Ovary (tissue), 9 donors: Measurements from ENCODE around the gene ITGAD. TPM values are rescaled to one million over a fixed set of nuclear protein-coding genes. Genes with fewer than 3 reads are reported as not detected.
"Not testable (repeated sequence)": the region's sequence is repeated elsewhere in the genome, so short reads cannot be mapped to it uniquely, and the experiment has no call there.

ENCODE experiments used
- DNase-seq, 5 donors: peaks; one replicate each; pipeline ENCODE4 v3.0.0-alpha.2; 2019 to 2020
- H3K27ac ChIP-seq, 2 donors: fragments of 200-600 bp; one replicate each; pipeline versions ENCODE4 v1.5.1 to v1.8.0; 2019 to 2022
- H3K27me3 ChIP-seq: fragments of 200-600 bp; one replicate; pipeline ENCODE4 v1.8.0; 2022
- H3K36me3 ChIP-seq: fragments of 200-600 bp; sonication (generic); one replicate; pipeline ENCODE4 v1.5.1; 2019
- H3K4me1 ChIP-seq: one replicate; pipeline ENCODE4 v1.8.1; 2013; ENCODE audit warnings: mild to moderate bottlenecking, moderate library complexity; ENCODE audit not compliant: insufficient read depth
- H3K4me3 ChIP-seq: fragments of 200-600 bp; sonication (generic); one replicate; pipeline ENCODE4 v1.5.1; 2017
- H3K9me3 ChIP-seq, 2 donors: fragments of 200-600 bp in 1 of 2; sonication (generic) in 1 of 2; one replicate each; pipeline versions ENCODE4 v1.5.1 to v1.8.1; 2013 to 2019; ENCODE audit warnings: mild to moderate bottlenecking in 1 of 2, moderate library complexity in 1 of 2
- CTCF ChIP-seq, 3 donors: fragments of 450-650 bp in 2 of 3; fragments of 200-600 bp in 1 of 3; IDR thresholded peaks; one replicate each; pipeline versions ENCODE4 v1.5.1 to v1.8.0; 2016 to 2022; ENCODE audit warnings: antibody characterized with exemption in 3 of 3, mild to moderate bottlenecking in 1 of 3
- EP300 ChIP-seq: sonication (generic); formaldehyde crosslinking; IDR thresholded peaks from one replicate; pipeline ENCODE4 v1.6.1; 2017; ENCODE audit warnings: antibody characterized with exemption
- POLR2A ChIP-seq: fragments of 450-650 bp; IDR thresholded peaks from one replicate; pipeline ENCODE4 v1.6.1; 2017; ENCODE audit warnings: antibody characterized with exemption, mild to moderate bottlenecking, moderate library complexity
- WGBS, 3 donors: extraction: QIAGEN DNeasy Blood & Tissue Kit in 1 of 3; methylation state at CpG; one replicate each; pipeline versions ENCODE4 v1.1.5 to v1.1.7; 2013 to 2017; 5-methylcytosine and 5-hydroxymethylcytosine counted together
- intact Hi-C, 4 donors: fragments of 100-400 bp; cut with DNase I; formaldehyde crosslinking; loops; one replicate each; pipeline versions ENCODE4 v1.11.0 to v1.15.1; 2022 to 2023
- polyA plus RNA-seq, 2 donors: library from polyadenylated mRNA; stranded (reverse); fragments of 200-250 nt in 1 of 2; fragments of 350-450 nt in 1 of 2; fragmentation: Illumina TruSeq in 1 of 2; extraction: RNeasy Lipid Tissue Mini Kit (QIAGEN cat#74804) in 1 of 2; gene quantifications; one replicate each; pipeline ENCODE4 v1.2.3, GENCODE V29; 2013 to 2014
- total RNA-seq, 7 donors: library from RNA; depleted of rRNA in 2 of 7; stranded (reverse); fragments of >200 nt in 2 of 7; fragmentation: NEBNext Ultra II Directional in 3 of 7; extraction: Animal tissue kit (Norgen Biotek cat#: 25700) in 3 of 7; gene quantifications; one replicate each; pipeline versions ENCODE4 v1.1.0 to v1.2.4, GENCODE V29; 2016 to 2023
- donor health status: DM: no; HTN: no; CAD: no; lungs with moderate emphysema.
- donor health status: DM: no; HTN: no; CAD: no.
- donor health status: Bipolar disorder and iron deficiency.
- donor health status: DM: yes; HTN: yes; CAD: no.
- donor health status: DM: no; HTN: no; CAD: no.
- donor health status: DM: yes; HTN: yes; CAD: no.

The ITGAD gene
- total and polyA plus RNA-seq, 9 donors = 0.05 to 2.7 (median 0.13) TPM; not detected in 5

GRCh38 chr16:31413381-31413780 lies 20.2 kb downstream of the ITGAD start:
- Histone ChIP-seq H3K4me3 (no peak overlapping the region), H3K36me3 (no peaks in the 10 kb centered on the region), H3K4me1 (no peaks in the 10 kb centered on the region), H3K27ac (no peak overlapping the region), H3K27me3 (no peaks in the 10 kb centered on the region), H3K9me3 (no peaks in the 10 kb centered on the region)
- DNase-seq = no peak
- TF ChIP-seq EP300 = no peak
- TF ChIP-seq POLR2A = no peak
- no peak for TF ChIP-seq CTCF (IDR thresholded peaks at IDR 0.05)
- intact Hi-C loops = no loop called here
- WGBS, 3 donors = 78 to 84% (median 82%) methylated on average over 5 of the region's 5 CpGs

- H3K4me1 ChIP-seq = no peaks in the 10 kb centered on the region
- intact Hi-C loops = no loop called here
- no peak for TF ChIP-seq EP300
- no peak for DNase-seq
- H3K27me3 ChIP-seq = no peaks in the 10 kb centered on the region
- H3K4me3 ChIP-seq = no peak overlapping the region
- no peaks in the 10 kb centered on the region for H3K36me3 ChIP-seq
- no peaks in the 10 kb centered on the region for H3K9me3 ChIP-seq
- WGBS, 3 donors = 71 to 84% (median 73%) methylated on average over 4 of the region's 4 CpGs
- H3K27ac ChIP-seq = no peak overlapping the region
Measured at GRCh38 chr16:31413943-31414342, 20.8 kb downstream of the ITGAD start.

GRCh38 chr16:31414706-31415105 lies 21.6 kb downstream of the ITGAD start:
- Histone ChIP-seq H3K27me3 (no peaks in the 10 kb centered on the region), H3K27ac (no peak overlapping the region)

GRCh38 chr16:31416371-31416770 lies 23.2 kb downstream of the ITGAD start:
- Histone ChIP-seq H3K4me3 (no peak overlapping the region), H3K9me3 (no peaks in the 10 kb centered on the region), H3K27me3 (no peaks in the 10 kb centered on the region), H3K36me3 (no peaks in the 10 kb centered on the region), H3K4me1 (no peaks in the 10 kb centered on the region), H3K27ac (no peak overlapping the region)
- 75 to 86% (median 80%) methylated on average over 11 of the region's 11 CpGs for WGBS, 3 donors
- TF ChIP-seq EP300 (no peak), POLR2A (no peak), CTCF (IDR thresholded peaks at IDR 0.05) (no peak)
- intact Hi-C loops = no loop called here
- no peak for DNase-seq

More at GRCh38 chr16:31414706-31415105, 21.6 kb downstream of the ITGAD start:
- WGBS, 3 donors = 63 to 76% (median 76%) methylated on average over 4 of the region's 4 CpGs
- Histone ChIP-seq H3K4me1 (no peaks in the 10 kb centered on the region), H3K9me3 (no peaks in the 10 kb centered on the region), H3K4me3 (no peak overlapping the region), H3K36me3 (no peaks in the 10 kb centered on the region)
- intact Hi-C loops = no loop called here
- DNase-seq = no peak
- no peak for TF ChIP-seq POLR2A
- no peak for TF ChIP-seq CTCF (IDR thresholded peaks at IDR 0.05)
- TF ChIP-seq EP300 = no peak

GRCh38 chr16:31417036-31417435 lies 23.9 kb downstream of the ITGAD start:
- H3K9me3 ChIP-seq, H3K27ac ChIP-seq, DNase-seq, H3K36me3 ChIP-seq, H3K27me3 ChIP-seq, intact Hi-C loops, H3K4me3 ChIP-seq, H3K4me1 ChIP-seq: not testable (repeated sequence)
- 75 to 89% (median 84%) methylated on average over 2 of the region's 2 CpGs for WGBS, 3 donors

- Histone ChIP-seq H3K27ac (no peak overlapping the region), H3K36me3 (no peaks in the 10 kb centered on the region), H3K27me3 (no peaks in the 10 kb centered on the region), H3K4me3 (no peak overlapping the region), H3K9me3 (no peaks in the 10 kb centered on the region), H3K4me1 (no peaks in the 10 kb centered on the region)
- TF ChIP-seq EP300 = no peak
- no peak for TF ChIP-seq POLR2A
- TF ChIP-seq CTCF (IDR thresholded peaks at IDR 0.05) = no peak
- intact Hi-C loops = no loop called here
- DNase-seq = no peak
- WGBS, 3 donors = 85 to 91% (median 87%) methylated on average over 5 of the region's 5 CpGs
Measured at GRCh38 chr16:31417916-31418315, 24.8 kb downstream of the ITGAD start.
